OCI-LY1 (cell line): ENCODE data around the gene KLHL2.
"Not testable (repeated sequence)": the region's sequence is repeated elsewhere in the genome, so short reads cannot be mapped to it uniquely, and the experiment has no call there.

ENCODE experiments used
- H2AFZ ChIP-seq: fragments of 200-600 bp; sonication (generic), shearing (Covaris generic); 2 replicates; pipeline ENCODE4 v1.6.0; 2014; ENCODE audit warnings: antibody characterized with exemption, mild to moderate bottlenecking, low read length
- H3F3A ChIP-seq: fragments of 200-600 bp; sonication (generic), shearing (Covaris generic); 2 replicates; pipeline ENCODE4 v1.6.0; 2014; ENCODE audit warnings: mild to moderate bottlenecking, antibody characterized with exemption, low read length, moderate library complexity; ENCODE audit not compliant: insufficient read depth
- H3K27ac ChIP-seq: fragments of 200-600 bp; sonication (generic); 2 replicates; pipeline ENCODE4 v1.5.1; 2014; ENCODE audit warnings: low read length, mixed run types, mild to moderate bottlenecking, low read depth; ENCODE audit not compliant: poor library complexity, severe bottlenecking
- H3K27me3 ChIP-seq: fragments of 200-600 bp; sonication (generic); 2 replicates; pipeline ENCODE4 v1.6.0; 2014; ENCODE audit warnings: antibody characterized with exemption, mild to moderate bottlenecking, low read length, moderate library complexity; ENCODE audit not compliant: insufficient read depth
- H3K36me3 ChIP-seq: fragments of 200-600 bp; sonication (generic); 2 replicates; pipeline ENCODE4 v1.6.1; 2014; ENCODE audit warnings: mild to moderate bottlenecking, antibody characterized with exemption, low read length, moderate library complexity, mixed read lengths; ENCODE audit not compliant: insufficient read depth
- H3K4me1 ChIP-seq: fragments of 200-600 bp; sonication (generic); 2 replicates; pipeline ENCODE4 v1.5.1; 2014; ENCODE audit warnings: mild to moderate bottlenecking, low read length, moderate library complexity; ENCODE audit not compliant: insufficient read depth, severe bottlenecking
- H3K4me2 ChIP-seq: fragments of 200-600 bp; sonication (generic), shearing (Covaris generic); 2 replicates; pipeline ENCODE4 v1.6.1; 2014; ENCODE audit warnings: low read length
- H3K4me3 ChIP-seq: fragments of 200-600 bp; sonication (generic); 2 replicates; pipeline ENCODE4 v1.5.1; 2014; ENCODE audit warnings: low read length, low read depth, mild to moderate bottlenecking, mixed read lengths; ENCODE audit not compliant: poor library complexity, severe bottlenecking
- H3K79me2 ChIP-seq: fragments of 200-600 bp; shearing (Covaris generic); 2 replicates; pipeline ENCODE4 v1.6.1; 2016; ENCODE audit warnings: mixed run types, low read length, mixed read lengths; ENCODE audit not compliant: insufficient read depth
- H3K9ac ChIP-seq: fragments of 200-600 bp; sonication (generic), shearing (Covaris generic); 2 replicates; pipeline ENCODE4 v1.6.1; 2014; ENCODE audit warnings: mild to moderate bottlenecking, low read length, mixed read lengths
- H3K9me2 ChIP-seq: fragments of 200-600 bp; sonication (generic), shearing (Covaris generic); 2 replicates; pipeline ENCODE4 v1.6.1; 2014; ENCODE audit warnings: low read depth, mild to moderate bottlenecking, low read length, mixed read lengths
- H3K9me3 ChIP-seq: fragments of 200-600 bp; shearing (Covaris generic); 2 replicates; pipeline ENCODE4 v1.6.1; 2014; ENCODE audit warnings: low read length, mixed read lengths
- H4K20me1 ChIP-seq: fragments of 200-600 bp; sonication (generic), shearing (Covaris generic); 2 replicates; pipeline ENCODE4 v1.6.0; 2016; ENCODE audit warnings: mild to moderate bottlenecking, low read length; ENCODE audit not compliant: insufficient read depth
- CTCF ChIP-seq: fragments of 200-600 bp; sonication (generic), shearing (Covaris generic); IDR thresholded peaks from 2 replicates; pipeline ENCODE4 v1.5.1; 2017; ENCODE audit warnings: mild to moderate bottlenecking, antibody characterized with exemption, low read length, moderate library complexity, mixed read lengths
- EZH2 ChIP-seq: fragments of 200-600 bp; sonication (generic), shearing (Covaris generic); IDR thresholded peaks from 2 replicates; pipeline ENCODE4 v1.8.0; 2017; ENCODE audit warnings: borderline replicate concordance, mixed run types, mild to moderate bottlenecking, antibody characterized with exemption, low read length, moderate library complexity, mixed read lengths

KLHL2 gene

DNA sequence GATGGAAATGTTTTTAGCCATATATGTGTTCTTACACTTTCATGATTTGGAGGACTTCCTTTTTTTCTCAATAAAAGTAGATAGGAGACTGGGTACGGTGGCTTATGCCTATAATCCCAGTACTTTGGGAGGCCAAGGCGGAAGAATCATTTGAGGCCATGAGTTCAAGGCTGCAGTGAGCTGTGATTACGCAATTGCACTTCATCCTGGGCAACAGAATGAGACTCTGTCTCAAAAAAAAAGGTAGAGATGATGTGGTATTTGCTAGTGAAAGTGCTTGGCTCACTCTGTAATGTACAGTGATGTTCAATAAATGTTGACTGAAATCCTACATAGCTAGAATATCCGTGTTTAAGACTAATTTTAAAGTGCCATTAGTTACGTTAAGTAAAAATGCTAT, 27.4 kb downstream of the KLHL2 start:
- TF ChIP-seq CTCF = no peak
- no peak for TF ChIP-seq EZH2

GRCh38 chr4:165236852-165237251, 29.5 kb downstream of the KLHL2 start:
- H3K9me3 ChIP-seq, H3K79me2 ChIP-seq, H3F3A ChIP-seq, H3K4me1 ChIP-seq, H3K4me3 ChIP-seq, H2AFZ ChIP-seq, H3K27me3 ChIP-seq, H3K4me2 ChIP-seq, H3K9ac ChIP-seq, H3K9me2 ChIP-seq, H4K20me1 ChIP-seq, H3K36me3 ChIP-seq, H3K27ac ChIP-seq: not testable (repeated sequence)

More for the DNA sequence above, 27.4 kb downstream of the KLHL2 start:
- Histone ChIP-seq H2AFZ (no peak overlapping the region), H3K27me3 (no peaks in the 10 kb centered on the region), H4K20me1 (no peaks in the 10 kb centered on the region), H3K4me2 (no peak overlapping the region), H3K4me1 (peaks cover 10% of the 10 kb centered on the region), H3K27ac (no peak overlapping the region), H3K9ac (no peak overlapping the region), H3K4me3 (no peak overlapping the region), H3K36me3 (peaks cover 10% of the 10 kb centered on the region; the same call in 1 of the 2 replicates), H3F3A (no peaks in the 10 kb centered on the region), H3K9me2 (no peaks in the 10 kb centered on the region), H3K79me2 (no peaks in the 10 kb centered on the region), H3K9me3 (no peaks in the 10 kb centered on the region)

DNA sequence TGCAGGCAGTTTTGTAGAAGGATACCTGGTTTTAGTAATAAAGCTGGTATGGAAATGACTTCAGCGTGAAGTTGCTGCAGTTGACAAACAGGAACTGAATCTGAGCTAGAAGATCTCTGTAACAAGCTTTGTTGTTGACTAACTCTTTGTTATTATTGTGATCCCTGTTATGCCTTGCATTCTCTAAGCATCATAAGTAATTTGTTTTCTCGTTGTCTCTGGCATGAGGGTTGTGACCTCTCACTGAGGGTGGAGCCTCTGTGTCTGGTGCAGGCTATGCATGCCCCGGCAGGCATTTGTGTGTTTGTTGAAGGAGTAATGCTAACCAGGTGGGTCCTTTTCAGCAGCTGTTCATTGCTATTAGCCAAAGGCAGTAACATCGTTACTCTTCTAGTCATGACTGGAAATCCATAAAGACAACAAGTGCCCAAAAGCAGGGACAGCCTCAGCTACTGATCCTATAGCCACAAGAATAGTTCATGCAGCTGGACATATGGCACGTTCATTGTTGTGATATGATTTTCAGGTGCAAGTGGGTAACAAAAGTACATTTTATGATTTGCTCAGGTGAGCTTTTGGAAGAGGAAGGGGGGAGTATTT, 30.8 kb downstream of the KLHL2 start:
- not testable (repeated sequence) for H3K36me3 ChIP-seq, H3K9ac ChIP-seq, H3F3A ChIP-seq, H3K4me3 ChIP-seq, H3K27me3 ChIP-seq, H3K9me2 ChIP-seq, H4K20me1 ChIP-seq, H3K79me2 ChIP-seq, H3K4me1 ChIP-seq, H2AFZ ChIP-seq, H3K9me3 ChIP-seq
- Histone ChIP-seq H3K4me2 (peak overlapping the region; percentile 47; the same call in 1 of the 2 replicates), H3K27ac (peak overlapping the region; percentile 54)

DNA sequence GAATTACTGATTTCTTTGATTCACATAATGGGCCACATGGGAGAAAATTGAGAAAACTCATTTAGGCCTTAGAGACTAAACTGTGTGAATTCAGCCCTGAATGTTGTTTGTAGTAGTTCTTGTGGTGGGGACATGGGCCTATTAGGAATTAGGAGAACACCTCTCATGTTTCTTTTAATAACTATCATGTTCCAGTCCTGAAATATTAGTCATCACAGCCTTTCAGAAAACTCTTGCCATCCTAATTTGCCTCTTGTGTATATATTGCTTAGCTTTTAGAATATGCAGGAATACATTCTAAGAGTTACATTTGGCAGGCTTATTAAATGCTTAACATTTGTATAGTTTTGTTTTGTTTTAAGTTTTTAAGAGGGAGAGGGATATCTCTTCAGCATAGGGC, 33.4 kb downstream of the KLHL2 start:
- not testable (repeated sequence) for H3F3A ChIP-seq, H3K4me2 ChIP-seq, H3K4me1 ChIP-seq, H3K9me2 ChIP-seq, H3K9ac ChIP-seq, H3K4me3 ChIP-seq, H4K20me1 ChIP-seq, H3K27ac ChIP-seq, H3K27me3 ChIP-seq, H2AFZ ChIP-seq, H3K9me3 ChIP-seq, H3K79me2 ChIP-seq, H3K36me3 ChIP-seq

DNA sequence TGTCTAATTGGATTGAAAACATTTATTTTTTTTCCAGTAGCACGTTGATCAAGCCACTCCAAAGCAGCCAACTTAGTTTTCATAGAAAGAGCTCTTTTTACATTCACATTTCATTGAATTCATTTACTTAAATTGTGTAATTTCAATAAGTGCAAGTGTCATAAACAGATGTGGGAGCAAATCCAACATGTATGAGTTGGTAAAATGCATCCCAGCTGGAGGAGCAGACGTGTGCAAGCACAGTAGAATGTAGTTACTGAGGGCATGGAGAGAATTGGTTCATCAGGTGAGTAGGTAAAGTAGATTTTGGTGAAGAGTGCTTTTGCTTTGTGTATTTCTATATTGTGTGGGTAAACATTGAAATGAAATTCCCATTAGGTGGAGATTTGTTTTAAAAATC, 36.8 kb downstream of the KLHL2 start:
- not testable (repeated sequence) for H3K79me2 ChIP-seq, H3F3A ChIP-seq, H3K9ac ChIP-seq, H4K20me1 ChIP-seq, H3K9me2 ChIP-seq, H3K27ac ChIP-seq, H3K9me3 ChIP-seq, H2AFZ ChIP-seq, H3K27me3 ChIP-seq, H3K4me2 ChIP-seq, H3K4me1 ChIP-seq, H3K4me3 ChIP-seq, H3K36me3 ChIP-seq

DNA sequence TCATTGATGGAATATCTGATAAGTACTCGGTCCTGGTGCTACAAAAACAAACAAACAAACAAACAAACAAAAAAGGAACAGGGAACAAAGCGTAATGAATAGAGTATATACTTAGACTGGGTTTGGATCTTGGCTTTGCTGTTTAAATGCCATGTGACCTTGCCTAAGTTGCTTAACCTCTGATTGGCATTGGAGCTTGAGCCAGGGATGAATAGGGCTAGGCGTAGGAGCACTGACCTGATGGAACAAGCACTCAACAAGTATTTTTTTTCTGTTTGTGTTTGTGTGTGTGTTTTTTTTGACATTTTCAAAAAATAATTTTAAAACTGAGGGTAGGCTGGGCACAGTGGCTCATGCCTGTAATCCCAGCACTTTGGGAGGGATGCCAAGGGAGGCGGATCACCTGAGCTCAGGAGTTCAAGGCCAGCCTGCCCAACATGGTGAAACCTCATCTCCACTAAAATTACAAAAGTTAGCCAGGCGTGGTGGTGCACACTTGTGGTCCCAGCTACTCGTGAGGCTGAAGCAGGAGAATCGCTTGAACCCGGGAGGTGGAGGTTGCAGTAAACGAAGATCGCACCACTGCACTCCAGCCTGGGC, 37.3 kb downstream of the KLHL2 start:
- H2AFZ ChIP-seq, H3K27ac ChIP-seq, H3K4me1 ChIP-seq, H3K4me2 ChIP-seq, H3K36me3 ChIP-seq, H3K79me2 ChIP-seq, H4K20me1 ChIP-seq, H3K9me2 ChIP-seq, H3K9ac ChIP-seq, H3K4me3 ChIP-seq, H3F3A ChIP-seq, H3K9me3 ChIP-seq, H3K27me3 ChIP-seq: not testable (repeated sequence)
